ENCODE results near the gene CPTP. TPM values are rescaled to one million over a fixed set of nuclear protein-coding genes. Genes with fewer than 3 reads are reported as not detected.
A peak's percentile ranks its signal among the peaks of the same experiment; 100 is the strongest.

Gene CPTP
- total and polyA plus RNA-seq, 2 of the 13 experiments (the other 11 are each of a cell fraction or from before 2014, with no cell fraction given): 5.5 to 9.3 TPM

DNA sequence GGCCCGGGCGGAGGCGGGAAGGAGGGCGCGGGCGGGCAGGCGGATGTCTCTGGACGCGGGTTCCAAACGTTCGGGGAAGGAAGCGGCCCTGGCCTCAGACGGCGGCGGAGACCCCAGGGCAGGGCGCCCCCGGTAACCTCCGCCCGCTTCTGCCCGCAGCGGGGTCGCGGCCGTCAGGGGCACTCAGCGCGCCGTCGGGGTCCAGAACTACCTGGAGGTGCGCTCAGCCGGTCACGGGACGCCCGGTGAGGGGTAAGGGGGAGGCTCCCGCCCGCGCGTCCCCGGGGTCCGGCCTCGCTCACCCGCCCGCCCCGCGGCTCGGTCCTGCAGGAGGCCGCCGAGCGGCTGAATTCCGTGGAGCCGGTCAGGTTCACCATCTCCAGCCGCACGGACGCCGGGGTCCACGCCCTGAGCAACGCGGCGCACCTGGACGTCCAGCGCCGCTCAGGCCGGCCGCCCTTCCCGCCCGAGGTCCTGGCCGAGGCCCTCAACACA, 15.8 kb upstream of the CPTP start (continued):
- TF ChIP-seq ZNF646 (CRISPR knock-in tag; IDR thresholded peaks at IDR 0.05) (no peak), FOSL1 (CRISPR knock-in tag; IDR thresholded peaks at IDR 0.05; ENCODE audit: borderline replicate concordance) (no peak), ZNF784 (CRISPR knock-in tag; IDR thresholded peaks at IDR 0.05; ENCODE audit: borderline replicate concordance) (no peak), ATF7 (IDR thresholded peaks at IDR 0.05) (no peak), ATF7 (CRISPR knock-in tag; IDR thresholded peaks at IDR 0.05) (no peak), KLF11 (CRISPR knock-in tag; IDR thresholded peaks at IDR 0.05) (no peak), PITX1 (CRISPR knock-in tag; IDR thresholded peaks at IDR 0.05) (no peak), ZNF224 (CRISPR knock-in tag; IDR thresholded peaks at IDR 0.05) (peak; percentile 4; the same call in 1 of the 2 replicates), EP300 (IDR thresholded peaks at IDR 0.05; ENCODE audit: low read depth in 2 of 2, low read length in 2 of 2) (no peak), EP300 (CRISPR knock-in tag; IDR thresholded peaks at IDR 0.05; ENCODE audit: borderline replicate concordance) (no peak), ZBTB4 (CRISPR knock-in tag; IDR thresholded peaks at IDR 0.05; ENCODE audit: borderline replicate concordance) (no peak), KAT8 (CRISPR knock-in tag; IDR thresholded peaks at IDR 0.05) (0 out of 2 replicates have a peak, but pooled peaks have one; percentile 5), ZBTB37 (CRISPR knock-in tag; IDR thresholded peaks at IDR 0.05) (no peak)
